ENCODE measurements around the gene KDF1. TPM values are rescaled to one million over a fixed set of nuclear protein-coding genes. Genes with fewer than 3 reads are reported as not detected.

The KDF1 gene
- total RNA-seq, 4 donors from 2014 or later = not detected

GRCh38 chr1:26913389-26913753 is 46.9 kb downstream of the KDF1 start:
- no peak for TF ChIP-seq CTCF (IDR thresholded peaks at IDR 0.05; ENCODE audit: low read depth)

GRCh38 chr1:26912147-26912490 is 48.1 kb downstream of the KDF1 start:
- no peak for TF ChIP-seq CTCF (IDR thresholded peaks at IDR 0.05; ENCODE audit: low read depth)

GRCh38 chr1:26911399-26912146 is 48.7 kb downstream of the KDF1 start:
- TF ChIP-seq CTCF (IDR thresholded peaks at IDR 0.05; ENCODE audit: low read depth) = no peak

- no peak for TF ChIP-seq CTCF (IDR thresholded peaks at IDR 0.05; ENCODE audit: low read depth)
Measured at GRCh38 chr1:26910343-26911160, 49.7 kb downstream of the KDF1 start.

- TF ChIP-seq CTCF (IDR thresholded peaks at IDR 0.05; ENCODE audit: low read depth) = no peak
Measured at GRCh38 chr1:26909951-26910342, 50.3 kb downstream of the KDF1 start.

GRCh38 chr1:26907071-26907917 is 53.0 kb downstream of the KDF1 start:
- TF ChIP-seq CTCF (IDR thresholded peaks at IDR 0.05; ENCODE audit: low read depth) = no peak
